ENCODE data around the gene ZBTB7C.

Gene ZBTB7C

DNA sequence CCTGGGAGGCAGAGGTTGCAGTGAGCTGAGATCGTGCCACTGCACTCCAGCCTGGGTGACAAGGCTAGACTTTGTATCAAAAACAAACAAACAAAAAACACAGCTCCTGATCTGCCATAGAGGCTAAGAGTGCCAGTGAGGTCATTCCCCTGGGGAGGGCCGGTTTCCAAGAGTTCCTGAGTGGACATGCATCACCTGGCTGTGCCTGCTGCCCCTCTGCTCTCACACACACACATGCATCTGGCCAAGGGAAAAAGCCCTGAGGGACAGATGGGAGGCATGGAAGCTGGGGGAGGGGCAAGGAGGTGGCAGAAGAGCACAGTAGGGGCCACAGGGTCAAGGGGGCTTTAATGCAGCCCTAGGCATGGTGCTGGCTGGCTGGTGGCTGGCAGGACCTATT, 60.4 kb downstream of the ZBTB7C start:
- DNase-seq: no peak

DNA sequence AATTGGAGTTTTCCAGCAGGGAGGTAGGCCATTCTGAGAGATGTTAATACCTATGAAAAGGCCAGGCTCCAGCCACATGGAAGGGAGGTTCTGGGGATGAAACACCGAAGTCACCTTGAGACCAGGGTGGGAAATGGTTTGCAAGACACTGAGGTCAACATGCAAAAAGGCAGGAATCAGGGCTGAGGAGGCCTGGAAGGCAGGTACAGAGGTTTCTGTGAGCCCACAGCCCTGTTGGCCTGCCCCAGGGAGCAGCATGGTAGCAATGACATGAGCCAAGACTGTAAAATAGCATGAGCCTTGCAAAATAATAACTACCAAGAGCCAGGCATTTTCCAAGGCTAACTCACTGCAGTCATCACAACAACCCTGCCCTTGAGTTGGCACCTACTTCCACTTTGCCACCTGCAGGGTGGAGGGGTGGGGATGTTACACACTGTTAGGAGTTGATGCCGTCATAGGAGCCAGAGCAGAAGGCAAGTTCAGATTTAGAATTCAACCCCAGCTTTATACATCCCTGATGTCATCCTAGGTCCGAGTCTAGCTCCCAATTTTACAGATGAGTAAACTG, 61.3 kb downstream of the ZBTB7C start:
- DNase-seq: no peak

DNA sequence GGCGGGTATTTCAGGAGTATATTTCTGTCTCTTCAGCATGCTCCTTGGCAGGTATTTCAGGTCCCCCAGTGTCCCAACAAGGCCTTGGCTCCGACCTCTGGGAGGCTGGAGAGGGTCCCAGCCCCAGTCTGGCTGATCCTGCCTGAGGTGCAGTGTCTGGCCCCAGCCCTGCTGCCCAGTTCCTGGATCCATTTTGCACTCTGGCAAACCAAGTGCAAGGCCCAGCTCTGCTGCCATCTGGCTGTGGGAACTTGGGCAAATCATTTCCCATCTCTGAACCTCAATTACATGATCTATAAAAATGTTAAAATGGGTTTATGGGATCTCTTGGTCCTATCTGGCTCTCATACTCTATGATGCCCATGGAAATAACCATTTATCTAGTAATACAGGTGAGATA, 63.6 kb downstream of the ZBTB7C start:
- no peak for DNase-seq

DNA sequence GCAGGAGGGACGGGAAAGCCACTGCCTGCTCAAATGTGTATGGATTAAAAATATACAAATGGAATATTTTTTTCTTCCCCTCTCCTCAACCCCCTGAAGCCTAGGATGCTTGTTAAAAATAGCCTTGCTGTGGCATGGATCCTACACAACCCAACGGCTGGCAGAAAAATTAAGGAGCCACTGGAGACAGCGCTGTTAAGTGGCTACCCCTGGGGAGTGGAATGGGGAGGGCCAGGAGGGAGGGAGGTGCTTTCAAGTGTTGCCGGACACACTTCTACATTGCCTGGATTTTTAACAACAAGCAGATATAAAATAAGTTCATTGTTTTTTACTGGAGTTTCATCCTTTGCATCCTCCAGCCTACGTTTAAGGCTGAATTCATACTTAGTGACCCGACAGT, 66.6 kb downstream of the ZBTB7C start:
- DNase-seq: no peak

DNA sequence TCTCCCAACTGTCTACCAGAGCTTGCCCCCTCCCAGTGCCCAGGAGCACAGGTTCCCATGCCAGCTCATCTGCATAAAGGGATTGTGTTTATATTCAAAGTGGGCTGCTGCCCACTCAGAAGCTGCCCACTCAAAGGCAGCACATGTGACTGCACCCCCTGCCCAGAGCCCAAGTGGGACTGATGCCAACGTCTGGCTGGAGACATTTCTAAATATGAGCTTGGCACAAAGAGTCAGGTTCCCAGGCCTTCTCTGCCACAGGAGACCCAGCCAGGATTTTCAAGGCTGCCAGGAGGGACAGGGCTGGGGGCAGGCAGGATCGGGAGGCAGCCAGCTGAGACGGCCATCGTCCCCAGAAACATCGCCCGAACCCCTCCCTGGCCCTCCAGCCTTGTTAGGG, 67.1 kb downstream of the ZBTB7C start:
- no peak for DNase-seq

DNA sequence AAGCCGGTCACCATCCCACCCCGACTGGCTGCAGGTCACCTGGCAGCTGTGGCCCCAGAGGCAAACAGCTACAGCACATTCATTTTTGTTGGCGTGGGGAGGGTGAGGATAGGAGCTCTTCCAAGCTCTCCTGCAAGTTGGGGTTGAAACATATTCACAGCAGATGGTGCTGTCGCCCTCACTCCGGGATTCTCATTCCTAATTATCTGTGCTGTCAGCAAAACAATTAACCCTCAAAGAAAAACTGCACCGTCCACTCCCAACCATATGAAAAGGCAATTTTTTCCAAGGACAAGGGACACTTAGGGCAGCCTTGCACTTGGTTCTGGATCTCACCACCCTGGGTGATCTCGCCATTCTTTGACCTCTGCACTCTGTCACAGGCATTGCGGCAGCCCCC, 68.6 kb downstream of the ZBTB7C start:
- DNase-seq: no peak

DNA sequence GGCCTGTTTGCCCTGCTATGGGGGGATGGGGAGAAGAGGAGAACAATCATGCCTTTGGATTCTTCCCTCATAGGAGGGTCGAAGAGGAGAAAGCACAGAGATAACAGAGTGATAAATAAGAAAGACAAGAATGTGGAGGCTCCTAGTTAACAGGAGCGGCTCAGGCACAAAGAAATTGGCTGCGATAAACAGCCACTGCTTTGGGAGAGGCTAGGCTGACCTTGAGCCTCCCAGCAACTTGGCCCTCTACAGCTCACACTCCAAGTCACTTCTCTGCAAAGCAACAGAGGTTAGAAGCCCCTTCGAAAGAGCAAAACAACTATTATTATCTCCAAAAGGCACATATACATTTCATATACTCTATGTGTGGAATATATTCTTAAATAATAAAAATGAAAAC, 69.5 kb downstream of the ZBTB7C start:
- no peak for DNase-seq

DNA sequence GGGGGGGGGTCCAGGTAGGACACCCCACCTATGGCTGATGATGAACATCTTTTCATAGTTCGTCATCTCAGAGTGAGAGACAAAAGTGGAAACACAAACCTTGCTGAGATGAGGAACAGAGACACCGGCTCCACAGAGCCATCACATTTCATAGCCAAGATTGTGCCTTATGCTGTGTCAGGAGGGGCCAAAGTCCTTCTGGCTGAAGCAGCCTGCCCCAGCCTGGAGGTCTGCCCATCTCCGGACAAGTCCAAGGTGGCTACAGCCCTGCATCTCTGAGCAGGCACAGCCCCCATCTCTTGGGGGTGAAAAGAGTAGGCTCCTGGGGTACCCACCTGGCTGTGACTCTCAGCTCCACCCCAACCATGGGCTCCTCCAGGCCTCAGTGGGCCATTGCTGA, 70.3 kb downstream of the ZBTB7C start:
- no peak for DNase-seq

DNA sequence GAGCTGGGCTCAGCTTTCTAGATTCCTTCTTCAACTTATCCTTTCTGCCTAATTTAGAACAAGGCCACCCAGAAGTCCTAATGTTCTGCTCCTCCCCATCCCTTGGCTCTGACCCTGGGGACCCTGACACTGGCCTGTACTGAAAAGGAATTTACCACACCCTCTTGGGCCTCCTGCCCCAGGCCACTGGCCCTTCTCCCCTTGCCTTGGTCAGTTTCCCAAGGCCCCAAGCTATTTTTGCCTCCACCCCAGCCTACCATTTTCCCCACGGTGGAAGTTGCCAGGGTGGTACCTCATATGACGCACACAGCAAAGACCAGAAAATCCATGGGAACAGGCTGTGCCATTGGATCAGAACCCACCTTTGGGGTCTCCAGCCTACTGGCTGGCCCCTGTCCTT, 72.1 kb downstream of the ZBTB7C start:
- DNase-seq: no peak

DNA sequence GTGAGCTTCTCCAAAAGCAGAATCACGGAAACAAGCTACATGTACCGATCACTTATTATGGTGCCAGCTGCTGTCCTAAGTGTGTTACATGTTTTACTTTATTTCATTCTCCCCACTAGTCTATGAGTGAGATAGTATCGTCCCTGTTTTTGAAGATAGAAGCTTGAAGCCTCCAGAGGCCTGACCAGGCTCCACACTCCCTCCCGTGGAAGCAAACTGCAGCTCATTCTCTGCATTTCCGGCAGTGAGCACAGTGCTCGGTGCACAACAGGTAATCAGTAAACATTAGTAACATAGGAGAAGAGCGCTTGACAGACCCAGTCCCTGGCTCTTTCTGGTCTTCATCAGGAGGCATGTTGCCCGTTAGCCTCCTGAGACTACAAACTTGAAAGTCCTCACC, 72.9 kb downstream of the ZBTB7C start:
- no peak for DNase-seq

DNA sequence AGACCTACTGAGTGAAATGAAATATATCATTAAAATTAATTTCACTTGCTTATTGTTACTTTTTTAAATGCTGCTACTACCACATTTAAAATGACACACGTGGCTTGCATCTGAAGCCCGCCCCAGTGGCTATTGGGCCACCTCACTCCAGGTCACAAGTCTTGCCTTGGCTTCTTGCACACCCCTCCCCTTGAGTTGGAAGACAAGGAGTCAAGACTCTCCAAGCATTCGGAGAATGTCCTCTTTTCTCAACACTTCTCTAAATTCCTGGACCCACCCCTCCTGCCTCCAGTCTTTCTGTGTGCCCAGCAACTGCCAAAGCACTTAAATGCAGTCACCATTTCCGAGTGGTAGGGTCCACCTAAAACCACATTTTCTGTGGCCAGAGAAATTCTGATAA, 73.4 kb downstream of the ZBTB7C start:
- DNase-seq: no peak

DNA sequence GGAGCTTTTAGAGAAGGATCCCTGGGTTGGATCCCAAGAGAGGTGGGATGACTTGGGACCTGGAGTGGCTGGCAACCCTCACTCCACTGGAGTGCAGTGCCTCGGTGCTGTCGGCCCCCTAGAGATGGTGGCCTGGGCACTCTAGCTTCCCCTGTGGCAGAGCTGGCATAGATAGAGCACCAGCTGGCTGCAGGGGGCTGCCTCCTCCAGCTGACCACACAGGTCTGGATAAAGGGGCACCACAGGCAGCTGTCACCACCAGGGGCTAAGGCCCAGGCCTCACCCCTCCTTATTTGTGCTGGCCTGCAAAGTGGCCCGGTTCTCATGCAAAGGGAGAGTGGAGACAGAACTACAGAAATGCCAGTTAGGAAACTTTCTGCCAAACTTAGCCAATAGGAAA, 74.3 kb downstream of the ZBTB7C start:
- no peak for DNase-seq

DNA sequence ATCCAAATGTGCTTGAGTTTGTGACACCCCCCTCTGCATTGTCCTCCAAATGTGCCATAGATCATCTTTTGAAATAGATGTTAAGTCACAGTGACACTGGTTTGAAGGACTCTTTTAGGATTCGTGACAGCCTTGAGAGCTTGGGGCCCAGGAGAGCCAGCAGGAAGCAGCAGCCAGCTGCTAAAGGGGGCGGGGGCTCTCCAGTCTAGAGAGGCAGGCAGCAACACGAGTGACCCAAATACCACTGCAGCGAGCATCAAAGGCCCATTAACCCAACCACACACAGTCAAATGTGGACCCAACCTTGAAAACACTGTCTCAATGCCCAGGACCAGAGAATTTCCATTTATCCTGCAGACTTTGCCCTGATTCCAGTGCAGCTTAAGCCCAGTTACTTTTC, 75.6 kb downstream of the ZBTB7C start:
- DNase-seq: no peak

DNA sequence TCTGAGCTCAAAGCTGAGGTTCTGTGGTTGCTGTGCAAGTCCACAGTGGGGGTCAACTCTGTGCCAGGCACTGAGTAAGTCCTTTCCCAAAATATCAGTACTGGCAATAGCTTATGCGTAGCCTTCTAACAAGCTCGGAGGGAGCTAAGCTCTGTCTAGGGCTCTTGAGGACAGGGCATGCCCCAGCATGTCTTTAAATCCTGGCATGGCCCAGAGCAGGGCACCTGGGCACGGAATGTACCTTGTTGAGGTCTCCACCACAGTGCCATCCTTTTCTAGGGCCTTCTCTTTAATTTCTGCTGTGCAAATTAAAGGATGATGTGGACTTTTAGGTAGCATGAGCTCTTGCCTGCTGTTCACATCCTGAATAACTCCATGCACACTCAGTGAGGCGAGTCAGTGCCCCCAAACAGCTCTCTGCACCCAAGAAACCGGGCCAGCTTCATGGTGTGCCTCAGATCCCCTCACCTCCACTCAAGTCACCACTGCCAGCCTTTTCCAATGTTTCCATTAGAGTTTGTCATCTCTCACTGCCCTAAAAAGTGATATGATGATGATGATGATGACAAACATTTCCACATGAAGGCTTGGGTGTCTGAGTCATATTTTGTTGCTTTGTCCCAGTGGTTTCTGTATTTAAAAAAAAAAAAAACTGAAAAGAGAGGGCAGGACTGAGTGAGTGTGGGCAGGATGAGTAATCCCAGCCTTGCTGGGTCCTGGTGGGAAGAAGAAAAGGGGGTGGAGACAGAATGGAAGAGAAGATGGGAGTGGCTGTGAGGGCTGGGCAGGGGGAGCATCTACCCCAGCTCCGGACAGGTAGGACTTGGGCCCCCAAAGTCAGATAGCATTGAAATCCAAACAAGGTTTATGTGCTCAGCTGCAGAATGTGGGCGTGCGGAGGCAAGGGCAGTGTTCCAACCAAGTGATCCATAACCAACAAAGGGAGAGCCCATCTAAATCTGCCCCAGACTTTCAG, 78.9 kb downstream of the ZBTB7C start:
- DNase-seq: peak; percentile 96

DNA sequence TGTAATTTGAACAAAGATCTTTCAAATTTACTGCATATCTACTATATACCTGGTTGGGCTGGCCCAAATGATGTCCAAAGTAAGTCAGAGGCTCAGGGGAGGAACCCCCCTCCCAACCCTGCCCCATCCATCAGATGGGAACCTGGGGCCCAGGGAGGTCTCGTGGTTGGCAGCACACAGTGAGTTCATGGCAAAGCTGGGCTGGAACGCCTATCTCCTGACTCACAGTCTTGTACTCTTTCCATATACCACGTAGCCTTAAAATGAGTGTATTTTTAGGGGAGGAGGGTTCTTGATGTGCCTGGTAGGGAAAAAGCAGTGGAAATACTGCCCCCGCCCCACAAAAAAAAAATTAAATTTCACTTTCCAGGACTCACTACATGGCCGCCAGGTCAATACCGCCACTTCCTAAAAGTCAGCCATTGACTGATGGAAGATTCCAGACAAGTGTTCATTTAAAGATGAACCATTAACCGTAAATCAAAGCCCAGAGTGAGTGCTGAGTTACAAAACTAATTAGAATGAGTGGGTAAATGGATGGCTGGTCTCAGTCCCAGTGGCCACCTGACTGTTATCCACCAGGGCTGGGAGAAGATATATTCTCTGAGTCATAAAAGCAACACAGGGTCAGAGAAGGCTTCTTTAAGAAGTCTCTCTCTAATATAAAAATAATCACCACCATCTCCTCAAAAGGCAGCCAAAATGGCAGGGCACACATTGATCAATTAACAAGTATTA, 80.5 kb downstream of the ZBTB7C start:
- DNase-seq: peak; percentile 99

DNA sequence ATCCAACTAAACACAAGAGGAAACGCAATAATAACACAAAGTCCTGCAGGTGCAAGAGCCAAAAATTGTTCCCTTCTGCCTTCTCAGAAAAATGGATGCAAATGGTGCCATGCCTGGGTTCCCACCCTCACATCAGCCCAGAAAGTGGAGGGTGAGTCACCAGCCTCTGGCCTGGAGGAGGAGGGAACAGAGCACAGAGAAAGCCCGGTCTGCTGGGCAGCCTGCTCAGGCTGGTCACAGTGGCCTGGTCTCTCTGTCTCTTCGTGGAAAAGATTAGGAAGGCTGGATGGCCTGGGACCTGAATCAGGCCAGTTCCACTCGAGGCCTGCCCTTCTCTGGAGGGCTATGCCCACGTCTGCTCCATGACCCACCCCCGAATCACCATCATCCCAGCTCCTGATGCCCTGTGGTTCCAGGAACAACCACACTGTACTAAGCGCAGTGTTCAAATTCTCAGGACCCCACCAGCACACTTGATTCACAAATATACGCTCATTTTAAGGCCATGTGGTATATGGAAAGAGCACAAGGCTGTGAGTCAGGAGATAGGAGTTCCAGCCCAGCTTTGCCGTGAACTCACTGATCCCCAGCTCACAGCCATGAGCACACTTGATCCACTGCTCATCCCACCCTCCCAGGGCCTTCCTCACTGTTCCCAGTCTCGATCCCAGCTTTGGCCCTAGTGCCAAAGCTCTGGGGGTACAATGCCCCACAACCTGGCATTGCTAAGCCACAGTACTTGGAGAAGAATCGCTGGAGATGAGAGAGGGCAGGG, 82.1 kb downstream of the ZBTB7C start:
- peak; percentile 66 for DNase-seq

DNA sequence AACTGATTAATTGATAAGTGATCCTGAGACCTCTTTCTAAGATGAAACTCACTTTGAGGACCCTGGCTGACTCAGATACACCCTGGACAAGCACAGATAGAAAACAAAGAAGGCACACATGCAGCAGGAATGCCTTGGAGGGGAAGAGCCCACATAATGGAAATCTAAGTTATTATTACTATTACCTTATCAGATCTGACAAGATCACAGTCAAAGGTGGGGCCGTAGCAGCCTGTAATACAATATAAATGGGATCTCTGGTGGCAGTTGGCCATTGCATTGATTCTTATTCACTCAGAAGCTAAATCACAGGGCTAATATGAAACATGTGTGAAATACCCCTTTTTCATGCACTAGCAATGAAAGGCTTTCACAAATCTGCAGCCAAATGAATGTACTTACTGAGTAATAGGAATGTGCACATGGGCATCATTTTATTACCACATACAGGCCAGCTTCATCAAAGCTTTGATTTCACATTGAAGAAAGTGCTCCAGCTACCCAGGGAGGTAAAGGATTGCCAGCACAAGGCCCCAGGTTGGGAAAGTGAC, 84.0 kb downstream of the ZBTB7C start:
- no peak for DNase-seq

DNA sequence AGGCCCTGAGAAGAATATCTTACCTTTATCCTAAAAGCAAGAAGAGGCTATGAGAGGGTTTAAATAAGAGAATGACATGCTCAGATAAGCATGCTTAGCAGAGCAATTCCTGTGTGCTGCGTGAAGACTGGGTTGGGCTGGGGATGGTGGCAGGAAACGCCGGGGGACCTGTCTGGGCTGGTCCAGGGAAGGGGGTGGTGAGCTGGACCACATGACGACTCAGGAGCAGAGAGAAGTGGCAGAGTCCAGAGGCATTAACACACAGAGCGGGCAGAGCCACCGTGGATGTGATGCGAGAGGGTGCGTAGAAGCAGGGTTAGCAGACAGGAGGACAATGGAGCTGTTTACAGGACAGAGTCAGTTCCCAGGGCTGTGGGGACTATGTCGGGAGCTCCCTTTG, 84.5 kb downstream of the ZBTB7C start:
- no peak for DNase-seq

DNA sequence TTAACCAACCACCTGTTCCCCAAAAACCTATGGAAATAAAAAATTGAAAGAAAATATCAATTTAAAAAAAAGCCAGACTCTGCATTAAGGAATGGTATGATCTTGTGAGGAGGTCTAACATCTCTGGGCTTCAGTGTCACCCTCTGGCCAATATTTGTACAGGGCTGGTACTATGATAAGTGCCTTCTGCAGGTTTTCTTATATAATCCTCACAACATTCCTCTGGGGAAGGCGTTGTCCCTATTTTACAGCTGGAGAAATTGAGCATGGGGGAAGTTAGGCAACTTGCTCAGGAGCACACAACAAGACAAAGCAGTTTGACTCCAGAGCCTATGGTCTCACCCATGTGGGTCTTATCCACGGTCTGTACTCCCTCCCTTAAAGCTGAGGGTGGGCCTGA, 86.0 kb downstream of the ZBTB7C start:
- no peak for DNase-seq

DNA sequence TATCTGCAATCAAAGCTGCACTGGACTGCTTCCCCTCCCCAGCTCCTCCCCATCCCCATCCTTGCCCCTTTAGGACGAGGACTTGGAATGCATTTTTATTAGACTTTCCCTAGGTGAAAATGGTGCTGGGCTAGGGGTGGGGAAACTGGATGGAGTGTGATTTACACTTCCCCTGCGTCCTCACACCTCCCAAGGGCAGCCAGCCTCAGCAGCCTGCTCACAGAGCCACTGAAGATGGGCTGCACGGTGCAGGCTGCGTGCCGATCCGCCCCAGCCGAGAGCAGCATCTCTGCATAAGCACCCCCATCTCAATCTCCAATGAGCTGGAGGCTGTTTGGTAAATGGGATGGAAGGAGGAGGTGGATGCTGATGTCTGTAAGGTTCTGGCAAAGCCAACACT, 87.6 kb downstream of the ZBTB7C start:
- no peak for DNase-seq

DNA sequence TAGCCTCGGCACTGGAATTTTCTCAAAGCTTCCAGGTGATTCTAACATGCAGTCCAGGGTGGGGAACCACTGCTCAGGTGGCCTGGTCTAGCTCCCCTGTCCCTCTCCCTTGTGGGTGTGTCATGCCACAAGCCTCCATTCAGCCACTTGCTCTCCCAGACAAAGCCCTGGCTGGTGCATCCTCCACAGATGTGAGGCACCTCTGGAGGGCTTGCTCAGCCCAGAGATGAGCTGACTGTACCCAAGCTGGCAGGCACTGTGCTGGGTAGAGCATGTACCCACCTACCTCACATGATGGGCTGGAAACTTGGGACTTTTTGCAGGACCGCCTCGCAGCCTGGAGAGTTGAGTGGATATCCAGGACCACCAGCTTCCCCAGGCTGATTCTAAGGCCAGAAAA, 88.1 kb downstream of the ZBTB7C start:
- no peak for DNase-seq

DNA sequence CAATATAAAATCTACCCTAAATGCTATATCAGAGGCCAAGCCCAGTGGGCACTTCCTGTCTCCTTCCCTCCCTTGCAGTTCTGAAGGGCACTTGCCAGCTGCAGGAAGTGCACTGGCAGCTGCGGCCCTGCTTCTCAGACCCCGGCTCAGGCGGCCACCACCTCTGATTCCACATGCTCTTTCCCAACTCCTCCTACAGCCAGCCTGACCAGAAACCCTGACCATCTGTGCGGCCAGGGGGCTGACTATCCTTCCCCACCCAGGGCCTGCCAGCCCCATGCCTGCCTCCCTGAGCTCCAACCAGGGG, 88.6 kb downstream of the ZBTB7C start:
- no peak for DNase-seq

Measured in kidney glomerular epithelial cell (primary cell).